Colon (tissue), 2 donors: ENCODE measurements around the gene DGKB.
"Not testable (repeated sequence)": the region's sequence is repeated elsewhere in the genome, so short reads cannot be mapped to it uniquely, and the experiment has no call there.

Source experiments
- FAIRE-seq: peaks from 2 replicates; lab custom pipeline; 2012; peaks lifted over from hg19 to GRCh38; lab: Jason Lieb, UNC
- donor health status: control.
- donor health status: control.

DGKB gene

DNA sequence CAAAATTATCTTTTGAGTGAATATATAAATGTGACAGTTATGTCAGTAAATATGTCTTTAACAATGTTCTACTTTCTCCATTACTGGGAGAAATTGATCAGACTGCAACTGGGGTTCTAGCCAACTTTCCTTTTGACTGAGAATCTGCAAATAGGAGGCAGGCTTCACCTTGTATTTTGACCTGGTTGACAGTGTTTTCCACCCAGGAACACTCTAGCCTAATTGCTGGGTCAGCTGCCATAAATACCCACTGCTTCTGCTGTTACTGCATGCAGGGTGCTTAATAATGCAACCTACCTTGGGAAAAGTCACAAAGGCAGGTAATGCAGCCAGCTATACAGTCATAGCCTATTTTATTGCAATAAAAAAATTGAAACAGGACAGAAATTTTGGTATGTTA lies 319.0 kb downstream of the DGKB start:
- no peak for FAIRE-seq

DNA sequence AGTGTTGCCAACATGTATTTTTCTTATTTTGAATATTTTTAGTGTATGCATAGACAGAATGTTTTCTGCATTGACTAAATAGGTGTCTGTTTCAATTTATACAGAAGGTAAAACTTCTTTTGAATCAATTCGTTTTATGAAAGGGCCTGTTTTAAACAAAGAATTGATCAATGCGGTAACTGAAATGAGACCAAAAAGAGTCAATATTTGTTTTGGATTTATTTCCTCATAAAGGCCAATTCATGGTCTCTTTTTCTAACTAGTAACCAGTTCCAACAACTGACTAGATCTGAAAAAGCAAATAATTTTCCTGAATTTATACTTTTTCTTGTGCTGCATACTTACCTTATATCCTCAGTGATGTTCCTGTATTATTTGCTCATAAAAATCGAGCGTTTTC lies 320.5 kb downstream of the DGKB start:
- FAIRE-seq: no peak

GRCh38 chr7:14579971-14580370 lies 322.6 kb downstream of the DGKB start:
- FAIRE-seq: no peak

GRCh38 chr7:14576578-14576977 lies 326.0 kb downstream of the DGKB start:
- FAIRE-seq: no peak

- no peak for FAIRE-seq
Measured at GRCh38 chr7:14570750-14571607, 331.6 kb downstream of the DGKB start.

DNA sequence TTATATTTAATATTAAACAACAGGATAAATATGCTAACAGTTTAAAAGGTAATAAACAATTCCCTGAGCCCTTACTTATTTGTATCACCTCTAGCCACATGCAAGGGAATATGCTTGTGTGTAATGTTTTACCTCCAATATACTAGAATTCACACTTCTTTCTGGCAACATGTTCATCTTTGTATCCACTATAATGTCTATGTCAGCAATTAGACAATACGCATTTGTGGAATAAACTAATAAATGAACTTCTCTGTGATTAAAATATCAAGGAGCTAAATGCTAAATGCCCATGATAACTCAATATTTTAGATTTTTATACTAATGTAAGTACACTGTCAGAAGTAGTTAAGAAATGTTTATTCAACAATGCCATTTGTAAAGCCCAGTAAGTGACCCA lies 350.5 kb downstream of the DGKB start:
- no peak for FAIRE-seq

- no peak for FAIRE-seq
Measured at GRCh38 chr7:14551310-14551709, 351.2 kb downstream of the DGKB start.

GRCh38 chr7:14542624-14543023 lies 359.9 kb downstream of the DGKB start:
- no peak for FAIRE-seq

DNA sequence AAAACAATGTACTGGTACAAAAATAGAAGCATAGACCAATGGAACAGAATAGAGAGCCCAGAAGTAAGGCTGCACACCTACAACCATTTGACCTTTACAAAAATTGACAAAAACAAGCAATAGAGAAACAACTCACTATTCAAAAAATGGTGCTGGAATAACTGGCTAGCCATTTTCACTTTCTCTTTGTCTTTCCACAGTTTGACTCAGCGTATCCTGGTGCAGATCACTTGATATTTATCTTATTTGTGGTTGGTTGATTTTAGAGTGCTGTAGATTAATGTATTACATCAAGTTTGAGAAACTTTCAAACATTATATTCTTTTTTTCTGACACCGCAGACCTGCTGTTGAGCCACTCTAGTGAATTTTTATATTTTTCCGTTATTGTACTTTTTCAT lies 381.4 kb downstream of the DGKB start:
- no peak for FAIRE-seq

GRCh38 chr7:14510268-14510667 lies 392.3 kb downstream of the DGKB start:
- no peak for FAIRE-seq

DNA sequence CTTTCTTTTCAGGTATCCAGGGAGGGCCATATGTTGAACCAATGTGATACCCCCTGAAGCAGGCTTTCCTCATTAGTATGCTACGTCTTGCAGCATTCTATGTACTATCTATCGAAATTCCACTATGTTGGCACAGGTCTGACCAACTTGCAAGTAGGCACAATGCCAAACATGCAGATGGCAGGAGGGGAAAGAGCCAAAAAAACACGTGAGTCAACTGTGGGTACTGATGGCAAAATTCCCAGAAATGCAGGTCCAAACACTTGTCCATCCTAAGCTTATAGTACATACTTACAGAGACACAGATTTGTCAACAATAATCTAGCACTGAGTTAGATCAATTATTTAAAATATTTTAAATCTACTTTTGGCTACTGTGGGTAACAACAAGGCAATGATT lies 394.9 kb downstream of the DGKB start:
- FAIRE-seq: no peak

GRCh38 chr7:14505906-14506305 lies 396.6 kb downstream of the DGKB start:
- no peak for FAIRE-seq

GRCh38 chr7:14504134-14504533 lies 398.4 kb downstream of the DGKB start:
- no peak for FAIRE-seq

GRCh38 chr7:14503623-14504022 lies 398.9 kb downstream of the DGKB start:
- no peak for FAIRE-seq

GRCh38 chr7:14501436-14501835 lies 401.1 kb downstream of the DGKB start:
- no peak for FAIRE-seq

- FAIRE-seq: no peak
Measured at GRCh38 chr7:14497390-14497789, 405.2 kb downstream of the DGKB start.

DNA sequence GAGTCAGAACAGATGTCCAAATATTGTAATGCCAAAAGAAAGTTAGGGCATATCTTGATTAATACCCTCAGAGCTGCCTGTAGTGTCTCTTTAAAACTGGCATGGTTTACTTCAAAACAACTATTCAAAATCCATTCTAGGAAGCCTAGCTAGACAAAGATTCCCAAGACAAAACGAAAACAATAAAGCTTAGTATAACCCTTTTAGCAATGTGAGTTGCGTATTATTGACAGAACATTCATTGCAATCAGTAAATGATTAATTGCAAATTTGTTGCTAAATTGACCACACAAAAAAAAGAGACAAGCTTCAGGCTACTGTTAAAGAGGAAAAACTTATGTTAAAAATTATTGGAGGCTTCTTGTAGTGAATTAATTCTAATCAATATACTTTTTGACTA lies 406.9 kb downstream of the DGKB start:
- FAIRE-seq: no peak

GRCh38 chr7:14487701-14488395 lies 414.7 kb downstream of the DGKB start:
- no peak for FAIRE-seq

GRCh38 chr7:14483663-14484062 lies 418.9 kb downstream of the DGKB start:
- no peak for FAIRE-seq

- FAIRE-seq: no peak
Measured at GRCh38 chr7:14480281-14480680, 422.3 kb downstream of the DGKB start.

DNA sequence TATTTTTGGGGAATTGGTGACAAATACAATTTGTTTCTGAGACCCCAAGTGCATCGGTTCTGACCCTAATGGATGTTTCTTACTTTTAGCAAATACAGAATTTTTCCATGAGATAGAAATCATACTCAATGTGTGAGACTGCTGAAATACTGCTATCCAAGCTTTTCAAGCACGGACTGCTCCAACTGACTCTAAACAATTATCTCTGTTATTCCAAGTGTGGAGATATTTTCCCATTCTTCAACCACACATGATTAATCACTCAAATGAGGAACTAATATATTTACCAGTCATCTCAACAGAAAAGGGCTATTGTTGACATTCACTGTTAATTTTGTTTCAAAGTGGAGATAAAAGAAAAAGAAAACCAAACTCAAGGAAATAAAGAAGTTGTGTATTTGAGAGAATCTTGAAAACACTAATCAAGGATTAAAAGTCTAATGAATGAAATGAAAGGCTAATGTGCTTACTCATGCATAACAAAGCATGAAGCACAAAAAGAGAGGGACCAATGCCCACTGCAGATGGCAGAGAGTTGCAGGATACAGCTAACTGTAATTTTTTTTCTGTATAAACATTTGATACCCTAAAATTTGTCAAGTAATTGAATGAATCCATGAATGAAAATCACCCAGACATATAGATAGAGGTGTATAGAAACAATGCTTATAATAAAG lies 423.6 kb downstream of the DGKB start:
- no peak for FAIRE-seq

- not testable (repeated sequence) for FAIRE-seq
Measured at GRCh38 chr7:14461716-14462115, 440.8 kb downstream of the DGKB start.

DNA sequence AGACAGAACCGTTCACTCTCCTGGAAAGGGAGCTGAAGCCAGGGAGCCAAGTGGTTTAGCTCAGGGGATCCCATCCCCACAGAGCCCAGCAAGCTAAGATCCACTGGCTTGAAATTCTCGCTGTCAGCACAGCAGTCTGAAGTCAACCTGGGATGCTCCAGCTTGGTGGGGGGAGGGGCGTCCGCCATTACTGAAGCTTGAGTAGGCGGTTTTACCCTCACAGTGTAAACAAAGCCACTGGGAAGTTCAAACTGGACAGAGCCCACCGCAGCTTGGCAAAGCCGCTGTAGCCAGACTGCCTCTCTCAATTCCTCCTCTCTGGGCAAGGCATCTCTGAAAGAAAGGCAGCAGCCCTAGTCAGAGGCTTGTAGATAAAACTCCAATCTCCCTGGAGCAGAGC lies 443.7 kb downstream of the DGKB start:
- FAIRE-seq: not testable (repeated sequence)
